K562 (cell line): ENCODE measurements around the gene FAM53A. TPM values are rescaled to one million over a fixed set of nuclear protein-coding genes. Genes with fewer than 3 reads are reported as not detected.

ENCODE experiments used
- ATAC-seq: fragments of 200-7000 bp; cut with Tn5 transposase; 3 replicates; pipeline ENCODE4 v1.9.1; 2020; ENCODE audit warnings: moderate library complexity
- BruUV-seq: library from RNA; stranded (reverse); fragments of 400-500 nt; replicated peaks from 2 replicates; lab custom pipeline; 2021; lab: Mats Ljungman, UMichigan
- CTCF ChIA-PET: fragments of 300-600 bp; formaldehyde crosslinking; extraction: SDS; loops from one replicate; lab custom pipeline; 2021; ENCODE audit warnings: low intra/inter-chr PET ratio; lab: Yijun Ruan, JAX
- POLR2A ChIA-PET: fragments of 300-600, 350-650 bp; sonication (Branson Sonifier 250); formaldehyde crosslinking; extraction: SDS; loops from one replicate; lab custom pipeline; 2021; ENCODE audit warnings: antibody characterized with exemption, inconsistent platforms; lab: Yijun Ruan, JAX
- DNase-seq, 4 experiments: peaks; one replicate each; pipeline versions ENCODE4 v3.0.0 to v3.0.0-alpha.2; 2011 to 2018; ENCODE audit warnings: low spot score in 3 of 4, mixed read lengths in 3 of 4; ENCODE audit errors: extremely low read depth in 1 of 4
- FAIRE-seq: peaks from 2 replicates; lab custom pipeline; 2011; peaks lifted over from hg19 to GRCh38; lab: Jason Lieb, UNC
- H2AFZ ChIP-seq: 2 replicates; pipeline ENCODE4 v1.6.0; 2011; ENCODE audit warnings: low read depth, low read length, control low read depth, inconsistent platforms
- H3K27ac ChIP-seq: fragments of 200-600 bp; 3 replicates; pipeline ENCODE4 v1.8.0; 2011; ENCODE audit warnings: low read depth, mild to moderate bottlenecking, control low read depth, inconsistent platforms, low read length, moderate library complexity, mixed read lengths; ENCODE audit errors: extremely low read depth
- H3K27me3 ChIP-seq, 2 experiments: fragments of 300-600 bp in 1 of 2; 2 replicates in 1 of 2; 3 replicates in 1 of 2; pipeline versions ENCODE4 v1.6.0 to v1.8.0; 2011; ENCODE audit warnings: inconsistent platforms in 2 of 2, low read length in 2 of 2, mild to moderate bottlenecking in 1 of 2, mixed read lengths in 1 of 2, moderate library complexity in 1 of 2; ENCODE audit not compliant: control insufficient read depth in 2 of 2, insufficient read depth in 2 of 2
- H3K36me3 ChIP-seq: fragments of 300-600 bp; 3 replicates; pipeline ENCODE4 v1.8.0; 2011; ENCODE audit warnings: mild to moderate bottlenecking, low read length, inconsistent platforms; ENCODE audit not compliant: control insufficient read depth, insufficient read depth
- H3K4me1 ChIP-seq, 2 experiments: fragments of 200-600 bp in 1 of 2; replicated peaks in 1 of 2; 2 replicates in 1 of 2; 3 replicates in 1 of 2; pipeline versions ENCODE4 v1.5.1 to v1.8.0; 2011; ENCODE audit warnings: inconsistent platforms in 2 of 2, low read length in 2 of 2, mild to moderate bottlenecking in 1 of 2, mixed read lengths in 1 of 2, moderate library complexity in 1 of 2; ENCODE audit not compliant: control insufficient read depth in 2 of 2, insufficient read depth in 2 of 2
- H3K4me2 ChIP-seq: 2 replicates; pipeline ENCODE4 v1.6.1; 2011; ENCODE audit warnings: low read length, control low read depth, inconsistent platforms, mixed read lengths; ENCODE audit not compliant: insufficient read depth
- H3K4me3 ChIP-seq: fragments of 200-600 bp; sonication (generic), shearing (Covaris generic); 2 replicates; pipeline ENCODE4 v1.5.1; 2016; ENCODE audit warnings: control low read depth, inconsistent platforms
- H3K79me2 ChIP-seq: fragments of 200-600 bp; 3 replicates; pipeline ENCODE4 v1.8.0; 2011; ENCODE audit warnings: low read length, inconsistent platforms; ENCODE audit not compliant: control insufficient read depth, insufficient read depth
- H3K9ac ChIP-seq, 2 experiments: 2 replicates each; pipeline versions ENCODE4 v1.6.0 to v1.6.1; 2011; ENCODE audit warnings: low read depth in 2 of 2, low read length in 2 of 2, control low read depth in 1 of 2, inconsistent platforms in 1 of 2, mild to moderate bottlenecking in 1 of 2, mixed read lengths in 1 of 2; ENCODE audit not compliant: insufficient read depth in 1 of 2
- H3K9me1 ChIP-seq: one replicate; pipeline ENCODE4 v1.6.0; 2011; ENCODE audit warnings: inconsistent platforms, mild to moderate bottlenecking, low read length, moderate library complexity; ENCODE audit not compliant: control insufficient read depth, insufficient read depth
- H3K9me3 ChIP-seq: replicated peaks from 2 replicates; pipeline ENCODE4 v1.5.1; 2011; ENCODE audit warnings: low read depth, low read length, inconsistent platforms; ENCODE audit not compliant: control insufficient read depth, insufficient read depth
- H4K20me1 ChIP-seq: replicated peaks from 2 replicates; pipeline ENCODE4 v1.6.1; 2011; ENCODE audit warnings: low read length, inconsistent platforms, mixed read lengths; ENCODE audit not compliant: control insufficient read depth, insufficient read depth
- CC2D1A ChIP-seq: fragments of 450-650 bp; IDR thresholded peaks from 2 replicates; pipeline ENCODE4 v1.6.1; 2017; ENCODE audit warnings: mild to moderate bottlenecking
- GTF3C2 ChIP-seq: IDR thresholded peaks from 3 replicates; pipeline ENCODE4 v1.6.1; 2011; ENCODE audit warnings: borderline replicate concordance, mild to moderate bottlenecking, moderate library complexity; ENCODE audit not compliant: insufficient read length; ENCODE audit errors: extremely low read depth
- NR1H2 ChIP-seq: sonication (generic); formaldehyde crosslinking; IDR thresholded peaks from 2 replicates; pipeline ENCODE4 v1.4.0; 2020; ENCODE audit warnings: mild to moderate bottlenecking, missing genetic modification reagents
- PREB ChIP-seq: sonication (generic); formaldehyde crosslinking; IDR thresholded peaks from 2 replicates; pipeline ENCODE4 v1.8.1; 2023; ENCODE audit warnings: mild to moderate bottlenecking, missing genetic modification reagents
- WGBS: fragments of 100-300 bp; shearing (Covaris generic); methylation state at CpG from one replicate; pipeline ENCODE4 v1.1.6; 2016; ENCODE audit warnings: low coverage, mixed read lengths; ENCODE audit not compliant: insufficient coverage; ENCODE audit errors: missing lambda C conversion rate; 5-methylcytosine and 5-hydroxymethylcytosine counted together
- in situ Hi-C: fragments of 300-500 bp; cut with MboI; formaldehyde crosslinking; loops from 4 replicates; pipeline ENCODE4 v1.15.0; 2018; ENCODE audit warnings: inconsistent platforms, mixed read lengths
- intact Hi-C: fragments of 100-400 bp; cut with micrococcal nuclease; formaldehyde crosslinking; loops from 2 replicates; pipeline ENCODE4 v1.14.2; 2022
- polyA plus RNA-seq, 8 experiments: library from polyadenylated mRNA; depleted of rRNA in 4 of 8; stranded (reverse) in 5 of 8; unstranded in 3 of 8; fragments of >200 nt; fragmentation: Nextera tagmentation in 2 of 8; fragmentation: Illumina TruSeq in 1 of 8; extraction: Ambion mirVana in 2 of 8; extraction: Trizol in 1 of 8; gene quantifications; 2 replicates each; pipeline versions ENCODE4 v1.2.1 to v1.2.3, GENCODE V29; 2011 to 2014; ENCODE audit warnings: inconsistent platforms in 1 of 8, missing spikeins in 1 of 8
- total RNA-seq, 7 experiments: library from RNA; depleted of rRNA in 6 of 7; stranded (reverse); fragments of >200 nt in 6 of 7; fragmentation: Illumina TruSeq in 2 of 7; extraction: Trizol in 2 of 7; gene quantifications; 2 replicates each; pipeline versions ENCODE4 v1.2.1 to v1.2.3, GENCODE V29; 2011 to 2021; ENCODE audit warnings: low replicate concordance in 1 of 7
- TF ChIP-seq, protein P1 (sequence below): fragments of 450-650 bp; conservative IDR thresholded peaks from 2 replicates; pipeline ENCODE4 v1.6.1; 2016; ENCODE audit warnings: missing genetic modification characterization, low read depth, mild to moderate bottlenecking, missing compliant biosample characterization, moderate library complexity
- TF ChIP-seq, protein P2 (sequence below), 2 experiments: fragments of 450-650 bp; IDR thresholded peaks; 2 replicates each; pipeline ENCODE4 v1.6.1; 2016; ENCODE audit warnings: mild to moderate bottlenecking in 2 of 2, borderline replicate concordance in 1 of 2, low read depth in 1 of 2, moderate library complexity in 1 of 2

The FAM53A gene
- total and polyA plus RNA-seq, 9 of the 15 experiments (the other 6 are each of a cell fraction or from before 2014, with no cell fraction given) = 0.53 to 2.7 (median 1.4) TPM; not detected in 2

DNA sequence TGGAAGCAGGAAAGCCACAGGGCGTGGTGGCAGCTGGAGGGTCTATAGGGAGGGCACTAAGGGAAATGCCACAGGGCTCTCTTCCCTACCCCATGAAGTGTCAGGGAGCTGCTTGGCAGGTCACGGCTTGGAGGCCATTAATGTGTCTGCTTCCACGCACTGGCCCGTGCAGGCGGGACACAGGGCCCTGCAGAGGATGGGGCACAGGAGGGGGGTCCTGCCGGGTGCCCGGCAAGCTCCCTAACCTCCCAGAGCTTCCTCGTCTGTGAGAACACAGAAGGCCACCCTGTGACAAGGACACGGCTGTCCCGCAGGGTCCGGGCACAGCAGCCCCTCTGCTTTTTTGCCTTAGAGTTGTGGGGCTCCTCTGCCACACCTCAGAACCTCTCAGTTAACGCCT lies 25.5 kb downstream of the FAM53A start (continued):
- no peak for TF ChIP-seq GTF3C2
- TF ChIP-seq, protein P1, sequence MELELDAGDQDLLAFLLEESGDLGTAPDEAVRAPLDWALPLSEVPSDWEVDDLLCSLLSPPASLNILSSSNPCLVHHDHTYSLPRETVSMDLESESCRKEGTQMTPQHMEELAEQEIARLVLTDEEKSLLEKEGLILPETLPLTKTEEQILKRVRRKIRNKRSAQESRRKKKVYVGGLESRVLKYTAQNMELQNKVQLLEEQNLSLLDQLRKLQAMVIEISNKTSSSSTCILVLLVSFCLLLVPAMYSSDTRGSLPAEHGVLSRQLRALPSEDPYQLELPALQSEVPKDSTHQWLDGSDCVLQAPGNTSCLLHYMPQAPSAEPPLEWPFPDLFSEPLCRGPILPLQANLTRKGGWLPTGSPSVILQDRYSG = no peak
- TF ChIP-seq NR1H2 (CRISPR knock-in tag) = no peak

GRCh38 chr4:1658146-1658545 lies 26.0 kb downstream of the FAM53A start:
- H2AFZ ChIP-seq = no peak overlapping the region
- intact Hi-C loops = no loop called here
- peaks cover 0 to 4% of the 10 kb centered on the region in 2 experiments; a peak in 1 of 5 replicates for H3K27me3 ChIP-seq
- no peaks in the 10 kb centered on the region for H3K9me1 ChIP-seq
- H3K9ac ChIP-seq = peak overlapping the region in 1 of 2 experiments; percentile 29; a peak in 1 of 4 replicates
- no peaks in the 10 kb centered on the region for H4K20me1 ChIP-seq
- FAIRE-seq (no peak), ATAC-seq (no peak), DNase-seq (no peak)
- 36% methylated on average over 12 of the region's 12 CpGs for WGBS
- in situ Hi-C loops = no loop called here
- H3K36me3 ChIP-seq = no peaks in the 10 kb centered on the region
- no peaks in the 10 kb centered on the region for H3K79me2 ChIP-seq
- H3K4me3 ChIP-seq = no peak overlapping the region
- CTCF ChIA-PET = no interaction called here
- H3K27ac ChIP-seq = no peak overlapping the region
- POLR2A ChIA-PET = interaction anchor here (0.6 to 1.5 kb wide), 2 partner anchors 10 to 14 kb away, joined by 3 to 5 read pairs; no protein-coding TSS in a partner anchor
- H3K4me2 ChIP-seq = no peak overlapping the region
- peaks cover 0 to 53% of the 10 kb centered on the region in 2 experiments; a peak in 2 of 5 replicates for H3K4me1 ChIP-seq
- H3K9me3 ChIP-seq = no peaks in the 10 kb centered on the region
- BruUV-seq = no TSS peak
- TF ChIP-seq CC2D1A = no peak
- TF ChIP-seq, protein P2, sequence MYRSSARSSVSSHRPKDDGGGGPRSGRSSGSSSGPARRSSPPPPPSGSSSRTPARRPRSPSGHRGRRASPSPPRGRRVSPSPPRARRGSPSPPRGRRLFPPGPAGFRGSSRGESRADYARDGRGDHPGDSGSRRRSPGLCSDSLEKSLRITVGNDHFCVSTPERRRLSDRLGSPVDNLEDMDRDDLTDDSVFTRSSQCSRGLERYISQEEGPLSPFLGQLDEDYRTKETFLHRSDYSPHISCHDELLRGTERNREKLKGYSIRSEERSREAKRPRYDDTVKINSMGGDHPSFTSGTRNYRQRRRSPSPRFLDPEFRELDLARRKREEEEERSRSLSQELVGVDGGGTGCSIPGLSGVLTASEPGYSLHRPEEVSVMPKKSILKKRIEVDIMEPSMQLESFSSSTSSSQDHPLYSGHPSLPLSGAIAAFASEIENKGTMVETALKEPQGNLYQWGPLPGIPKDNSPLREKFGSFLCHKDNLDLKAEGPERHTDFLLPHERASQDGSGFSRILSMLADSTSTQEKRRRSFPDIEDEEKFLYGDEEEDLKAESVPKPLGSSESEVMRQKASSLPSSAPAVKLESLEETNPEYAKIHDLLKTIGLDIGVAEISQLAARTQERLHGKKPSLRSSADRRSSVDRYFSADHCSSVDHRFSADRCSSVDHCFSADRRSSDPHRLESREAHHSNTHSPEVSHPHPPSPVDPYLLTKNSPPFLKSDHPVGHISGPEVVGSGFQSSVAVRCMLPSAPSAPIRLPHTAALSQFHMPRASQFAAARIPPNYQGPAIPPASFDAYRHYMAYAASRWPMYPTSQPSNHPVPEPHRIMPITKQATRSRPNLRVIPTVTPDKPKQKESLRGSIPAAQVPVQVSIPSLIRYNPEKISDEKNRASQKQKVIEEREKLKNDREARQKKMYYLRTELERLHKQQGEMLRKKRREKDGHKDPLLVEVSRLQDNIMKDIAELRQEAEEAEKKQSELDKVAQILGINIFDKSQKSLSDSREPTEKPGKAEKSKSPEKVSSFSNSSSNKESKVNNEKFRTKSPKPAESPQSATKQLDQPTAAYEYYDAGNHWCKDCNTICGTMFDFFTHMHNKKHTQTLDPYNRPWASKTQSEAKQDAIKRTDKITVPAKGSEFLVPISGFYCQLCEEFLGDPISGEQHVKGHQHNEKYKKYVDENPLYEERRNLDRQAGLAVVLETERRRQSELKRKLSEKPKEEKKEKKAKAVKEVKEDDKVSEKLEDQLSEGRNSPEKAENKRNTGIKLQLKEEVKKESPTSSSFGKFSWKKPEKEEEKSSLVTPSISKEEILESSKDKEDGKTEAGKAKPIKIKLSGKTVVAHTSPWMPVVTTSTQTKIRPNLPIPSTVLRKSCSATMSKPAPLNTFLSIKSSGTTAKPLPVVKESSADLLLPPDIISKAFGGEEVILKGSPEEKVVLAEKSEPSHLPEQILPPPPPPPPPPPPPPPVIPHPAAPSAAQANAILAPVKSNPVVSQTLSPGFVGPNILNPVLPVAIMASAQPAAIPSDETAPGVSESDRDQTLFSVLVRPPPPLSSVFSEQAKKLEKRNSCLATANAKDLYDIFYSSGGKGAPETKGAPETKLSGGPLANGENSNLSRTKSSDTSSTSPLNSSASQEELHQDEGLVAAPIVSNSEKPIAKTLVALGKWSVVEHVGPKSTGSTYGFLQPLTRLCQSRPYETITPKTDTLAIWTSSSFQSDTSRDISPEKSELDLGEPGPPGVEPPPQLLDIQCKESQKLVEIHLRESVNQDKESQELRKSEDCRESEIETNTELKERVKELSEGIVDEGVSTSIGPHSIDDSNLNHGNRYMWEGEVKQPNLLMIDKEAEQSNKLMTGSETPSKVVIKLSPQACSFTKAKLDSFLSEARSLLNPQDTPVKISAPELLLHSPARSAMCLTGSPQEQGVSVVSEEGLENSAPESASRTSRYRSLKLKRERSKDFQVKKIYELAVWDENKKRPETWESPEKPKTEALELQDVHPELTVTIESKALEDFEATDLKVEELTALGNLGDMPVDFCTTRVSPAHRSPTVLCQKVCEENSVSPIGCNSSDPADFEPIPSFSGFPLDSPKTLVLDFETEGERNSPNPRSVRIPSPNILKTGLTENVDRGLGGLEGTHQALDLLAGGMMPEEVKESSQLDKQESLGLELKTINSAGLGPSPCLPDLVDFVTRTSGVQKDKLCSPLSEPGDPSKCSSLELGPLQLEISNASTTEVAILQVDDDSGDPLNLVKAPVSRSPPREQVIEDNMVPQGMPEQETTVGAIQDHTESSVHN (IDR thresholded peaks at IDR 0.05; ENCODE audit: borderline replicate concordance in 1 of 2, low read depth in 1 of 2) = no peak
- no peak for TF ChIP-seq PREB (CRISPR knock-in tag)
